Fibroblast of lung (primary cell): Measurements from ENCODE around the gene TOP3A. TPM values are rescaled to one million over a fixed set of nuclear protein-coding genes. Genes with fewer than 3 reads are reported as not detected.

Source experiments
- DNase-seq, 2 donors: peaks; one replicate each; pipeline versions ENCODE4 v3.0.0 to v3.0.0-alpha.2; 2010; ENCODE audit warnings: low read depth in 2 of 2
- H2AFZ ChIP-seq: 2 replicates; pipeline ENCODE4 v1.5.1; 2012; ENCODE audit warnings: low read length, control low read depth, inconsistent platforms
- H3K27ac ChIP-seq: 2 replicates; pipeline ENCODE4 v1.5.1; 2011; ENCODE audit warnings: low read length, control low read depth; ENCODE audit not compliant: insufficient read depth
- H3K27me3 ChIP-seq: 2 replicates; pipeline ENCODE4 v1.5.1; 2011; ENCODE audit warnings: mild to moderate bottlenecking, low read length; ENCODE audit not compliant: control insufficient read depth, insufficient read depth
- H3K36me3 ChIP-seq: 2 replicates; pipeline ENCODE4 v1.5.1; 2011; ENCODE audit warnings: low read length; ENCODE audit not compliant: control insufficient read depth, insufficient read depth
- H3K4me1 ChIP-seq: 2 replicates; pipeline ENCODE4 v1.5.1; 2011; ENCODE audit warnings: low read length; ENCODE audit not compliant: control insufficient read depth, insufficient read depth; ENCODE audit errors: extremely low read depth
- H3K4me2 ChIP-seq: 2 replicates; pipeline ENCODE4 v1.5.1; 2011; ENCODE audit warnings: low read length, control low read depth; ENCODE audit not compliant: insufficient read depth; ENCODE audit errors: extremely low read depth
- H3K4me3 ChIP-seq, 4 experiments: fragments of 200-600 bp in 1 of 4; sonication (generic) in 1 of 4; replicated peaks in 1 of 4; 2 replicates each; pipeline ENCODE4 v1.5.1; 2011 to 2016; ENCODE audit warnings: low read length in 4 of 4, low read depth in 3 of 4, mild to moderate bottlenecking in 3 of 4, control low read depth in 2 of 4, inconsistent platforms in 1 of 4, mixed read lengths in 1 of 4; ENCODE audit not compliant: insufficient read depth in 1 of 4; ENCODE audit errors: control extremely low read depth in 1 of 4
- H3K79me2 ChIP-seq: 2 replicates; pipeline ENCODE4 v1.5.1; 2012; ENCODE audit warnings: mild to moderate bottlenecking, low read length, inconsistent platforms; ENCODE audit not compliant: control insufficient read depth, insufficient read depth
- H3K9ac ChIP-seq: 2 replicates; pipeline ENCODE4 v1.5.1; 2011; ENCODE audit warnings: mild to moderate bottlenecking, low read length, control low read depth; ENCODE audit not compliant: insufficient read depth
- H3K9me3 ChIP-seq: 2 replicates; pipeline ENCODE4 v1.5.1; 2012; ENCODE audit warnings: low read depth, low read length; ENCODE audit not compliant: control insufficient read depth, insufficient read depth
- H4K20me1 ChIP-seq: 2 replicates; pipeline ENCODE4 v1.5.1; 2011; ENCODE audit warnings: low read length; ENCODE audit not compliant: control insufficient read depth, insufficient read depth; ENCODE audit errors: extremely low read depth
- EZH2 ChIP-seq: IDR thresholded peaks from 2 replicates; pipeline ENCODE4 v1.5.1; 2012; ENCODE audit warnings: low read length, control low read depth, mild to moderate bottlenecking; ENCODE audit errors: missing control alignments
- polyA plus RNA-seq, 2 donors: library from polyadenylated mRNA; depleted of rRNA in 1 of 2; stranded (reverse) in 1 of 2; unstranded in 1 of 2; fragments of >200 nt; gene quantifications; 2 replicates each; pipeline ENCODE4 v1.2.1, GENCODE V29; 2011 to 2012; ENCODE audit warnings: missing spikeins in 1 of 2
- total RNA-seq: library from RNA; depleted of rRNA; stranded (reverse); fragments of >200 nt; gene quantifications from 2 replicates; pipeline ENCODE4 v1.2.1, GENCODE V29; 2014
- TF ChIP-seq, protein P1 (sequence below), 2 donors: IDR thresholded peaks in 1 of 2; conservative IDR thresholded peaks in 1 of 2; 1 replicate in 1 of 2; 2 replicates in 1 of 2; pipeline ENCODE4 v1.5.1; 2011 to 2012; ENCODE audit warnings: low read length in 2 of 2, control low read depth in 1 of 2, inconsistent platforms in 1 of 2, low read depth in 1 of 2, mild to moderate bottlenecking in 1 of 2

The TOP3A gene
- total and polyA plus RNA-seq, 2 donors (not counting 1 experiment from before 2014, with no cell fraction given), result 12.7 to 16.5 TPM

DNA sequence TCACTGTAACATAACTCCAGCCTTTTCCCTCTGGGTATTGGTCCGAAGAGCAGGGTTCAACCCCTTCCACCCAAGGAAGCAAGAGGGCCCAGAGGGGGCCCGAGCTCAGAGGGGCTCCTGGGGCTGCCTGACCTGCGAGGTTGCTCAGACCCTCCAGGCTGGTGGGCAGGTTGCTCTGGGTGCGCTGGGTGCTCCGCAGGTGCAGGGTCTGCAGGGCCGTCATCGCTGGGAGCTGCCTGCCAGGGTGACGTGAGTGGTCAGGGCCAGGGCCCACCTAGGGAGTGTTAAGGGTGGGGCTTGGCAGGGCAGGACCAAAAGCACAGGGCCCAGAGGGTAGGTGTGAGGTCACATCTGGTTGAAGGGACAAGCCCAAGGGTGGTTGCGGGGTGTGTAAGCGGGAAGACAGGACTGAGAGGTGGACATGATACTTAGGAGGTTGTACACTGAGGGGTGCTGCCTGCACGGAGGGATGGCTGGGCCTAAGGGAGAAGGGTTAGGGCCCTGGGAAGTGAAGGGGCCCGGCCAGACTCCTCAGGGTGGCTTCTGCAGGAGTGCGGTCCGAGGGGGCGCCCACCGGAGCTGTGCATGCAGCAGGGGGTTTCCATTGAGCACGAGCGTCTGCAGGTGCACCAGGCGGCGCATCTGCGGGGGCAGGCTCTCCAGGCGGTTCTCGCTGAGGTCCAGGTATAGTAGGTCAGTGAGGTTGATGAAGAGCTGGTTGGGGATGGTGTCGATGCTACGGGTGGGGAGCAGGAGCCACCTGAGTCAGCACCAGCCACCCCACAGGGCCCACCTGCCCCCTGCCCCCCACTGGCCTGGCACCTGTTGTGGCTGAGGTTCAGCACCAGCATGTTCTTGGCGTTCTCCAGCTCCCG lies 60.6 kb downstream of the TOP3A start:
- H3K4me2 ChIP-seq, result no peak overlapping the region
- TF ChIP-seq, protein P1, sequence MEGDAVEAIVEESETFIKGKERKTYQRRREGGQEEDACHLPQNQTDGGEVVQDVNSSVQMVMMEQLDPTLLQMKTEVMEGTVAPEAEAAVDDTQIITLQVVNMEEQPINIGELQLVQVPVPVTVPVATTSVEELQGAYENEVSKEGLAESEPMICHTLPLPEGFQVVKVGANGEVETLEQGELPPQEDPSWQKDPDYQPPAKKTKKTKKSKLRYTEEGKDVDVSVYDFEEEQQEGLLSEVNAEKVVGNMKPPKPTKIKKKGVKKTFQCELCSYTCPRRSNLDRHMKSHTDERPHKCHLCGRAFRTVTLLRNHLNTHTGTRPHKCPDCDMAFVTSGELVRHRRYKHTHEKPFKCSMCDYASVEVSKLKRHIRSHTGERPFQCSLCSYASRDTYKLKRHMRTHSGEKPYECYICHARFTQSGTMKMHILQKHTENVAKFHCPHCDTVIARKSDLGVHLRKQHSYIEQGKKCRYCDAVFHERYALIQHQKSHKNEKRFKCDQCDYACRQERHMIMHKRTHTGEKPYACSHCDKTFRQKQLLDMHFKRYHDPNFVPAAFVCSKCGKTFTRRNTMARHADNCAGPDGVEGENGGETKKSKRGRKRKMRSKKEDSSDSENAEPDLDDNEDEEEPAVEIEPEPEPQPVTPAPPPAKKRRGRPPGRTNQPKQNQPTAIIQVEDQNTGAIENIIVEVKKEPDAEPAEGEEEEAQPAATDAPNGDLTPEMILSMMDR (conservative IDR thresholded peaks at IDR 0.05 in 1 of 2, IDR thresholded peaks at IDR 0.05 in 1 of 2; ENCODE audit: low read depth in 1 of 2, low read length in 2 of 2), result no peak
- no peak for TF ChIP-seq EZH2
- no peaks in the 10 kb centered on the region for H3K9me3 ChIP-seq
- no peak overlapping the region for H3K9ac ChIP-seq
- no peaks in the 10 kb centered on the region for H4K20me1 ChIP-seq
- H3K36me3 ChIP-seq, result peaks cover 49% of the 10 kb centered on the region
- H3K27ac ChIP-seq, result no peak overlapping the region
- DNase-seq, result no peak
- H3K79me2 ChIP-seq, result peaks cover 25% of the 10 kb centered on the region
- H3K4me1 ChIP-seq, result peaks cover 9% of the 10 kb centered on the region
- H2AFZ ChIP-seq, result no peak overlapping the region
- no peaks in the 10 kb centered on the region for H3K27me3 ChIP-seq
- no peak overlapping the region for H3K4me3 ChIP-seq

DNA sequence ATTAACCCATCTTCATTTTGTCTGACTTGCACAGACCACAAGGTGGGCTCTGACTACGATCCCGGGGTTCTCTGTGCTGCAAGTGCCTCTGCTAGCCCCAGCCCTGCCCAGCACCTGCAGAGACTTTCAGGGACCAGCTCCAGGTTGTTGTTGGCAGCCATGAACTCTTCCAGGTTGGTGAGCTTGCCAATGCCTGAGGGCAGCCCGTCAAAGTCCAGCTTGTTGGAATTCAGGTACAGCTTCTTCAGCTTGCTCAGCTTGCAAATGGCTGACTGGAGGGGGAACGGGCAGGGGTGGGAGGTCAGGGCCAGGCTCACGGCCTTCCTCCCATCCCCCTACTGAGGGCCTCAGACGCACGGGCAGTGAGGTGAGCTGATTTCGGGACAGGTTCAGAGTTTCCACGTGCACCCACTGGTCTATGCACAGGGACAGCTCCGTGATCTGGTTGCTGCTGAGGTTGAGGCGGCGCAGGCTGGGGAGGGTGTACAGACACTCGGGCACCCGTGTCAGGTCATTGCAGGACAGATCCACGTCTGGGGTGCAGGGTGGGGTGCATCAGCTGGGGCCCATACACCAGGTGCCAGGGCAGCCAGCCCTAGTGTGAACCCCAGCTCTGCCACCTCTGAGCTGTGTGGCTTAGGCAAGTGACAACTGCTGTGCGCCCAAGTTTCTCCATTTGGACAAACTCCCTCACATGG lies 61.5 kb downstream of the TOP3A start:
- Histone ChIP-seq H3K36me3 (peaks cover 53% of the 10 kb centered on the region), H3K9me3 (no peaks in the 10 kb centered on the region), H3K79me2 (peaks cover 25% of the 10 kb centered on the region), H3K4me1 (peaks cover 6% of the 10 kb centered on the region), H3K9ac (no peak overlapping the region), H3K27ac (no peak overlapping the region), H3K4me2 (no peak overlapping the region), H2AFZ (no peak overlapping the region), H3K27me3 (no peaks in the 10 kb centered on the region), H3K4me3 (no peak overlapping the region), H4K20me1 (no peaks in the 10 kb centered on the region)
- TF ChIP-seq, protein P1 (conservative IDR thresholded peaks at IDR 0.05 in 1 of 2, IDR thresholded peaks at IDR 0.05 in 1 of 2; ENCODE audit: low read depth in 1 of 2, low read length in 2 of 2), result no peak
- TF ChIP-seq EZH2, result no peak
- DNase-seq, result no peak

DNA sequence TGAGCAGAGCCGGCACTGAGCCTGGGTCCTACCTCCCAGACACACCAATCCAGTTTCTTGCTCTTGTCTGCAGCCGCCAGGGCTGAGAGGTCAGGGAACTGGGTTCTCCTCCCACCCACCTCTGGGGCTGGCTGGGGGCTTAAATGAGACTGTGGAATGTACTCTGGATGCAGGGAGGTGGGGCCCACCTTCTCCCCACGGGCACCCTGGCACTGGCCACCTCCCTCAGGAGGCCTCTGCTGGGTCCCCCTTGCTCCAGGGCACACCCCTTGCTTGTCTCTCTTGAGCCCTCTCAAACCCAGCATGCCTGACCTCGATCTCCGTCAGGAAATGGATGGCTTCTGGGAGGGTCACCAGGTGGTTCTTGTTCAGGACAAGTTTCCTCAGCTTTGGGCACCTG lies 62.6 kb downstream of the TOP3A start:
- Histone ChIP-seq H3K9ac (no peak overlapping the region), H3K4me1 (peaks cover 3% of the 10 kb centered on the region), H3K4me3 (no peak overlapping the region), H3K27ac (no peak overlapping the region), H3K27me3 (no peaks in the 10 kb centered on the region), H3K36me3 (peaks cover 63% of the 10 kb centered on the region), H3K9me3 (no peaks in the 10 kb centered on the region), H2AFZ (no peak overlapping the region), H4K20me1 (no peaks in the 10 kb centered on the region), H3K79me2 (peaks cover 18% of the 10 kb centered on the region), H3K4me2 (no peak overlapping the region)
- DNase-seq, result no peak
- no peak for TF ChIP-seq EZH2
- TF ChIP-seq, protein P1 (conservative IDR thresholded peaks at IDR 0.05 in 1 of 2, IDR thresholded peaks at IDR 0.05 in 1 of 2; ENCODE audit: low read depth in 1 of 2, low read length in 2 of 2), result no peak
